ENCODE results near the gene NUP210L.

Gene NUP210L

GRCh38 chr1:153942766-153943549 lies 211.9 kb downstream of the NUP210L start:
- TF ChIP-seq GATA2 (IDR thresholded peaks at IDR 0.05; ENCODE audit: low read depth, low read length): no peak
- no peak for TF ChIP-seq GATA3 (IDR thresholded peaks at IDR 0.05; ENCODE audit: low read depth, low read length)
